Subcutaneous abdominal adipose tissue (tissue), 5 donors: ENCODE measurements around the gene FSTL4.

ENCODE experiments used
- H3K27ac ChIP-seq: one replicate; pipeline ENCODE4 v1.7.0; 2013; ENCODE audit warnings: low read depth, mild to moderate bottlenecking, inconsistent platforms, low read length, moderate library complexity
- H3K27me3 ChIP-seq, 5 donors: one replicate each; pipeline ENCODE4 v1.7.0; 2013; ENCODE audit warnings: low read length in 5 of 5, inconsistent platforms in 1 of 5; ENCODE audit not compliant: control insufficient read depth in 5 of 5, insufficient read depth in 4 of 5
- H3K36me3 ChIP-seq, 5 donors: one replicate each; pipeline ENCODE4 v1.7.0; 2013; ENCODE audit warnings: low read length in 5 of 5; ENCODE audit not compliant: control insufficient read depth in 5 of 5, insufficient read depth in 5 of 5
- H3K4me1 ChIP-seq, 5 donors: one replicate each; pipeline ENCODE4 v1.7.0; 2013; ENCODE audit warnings: low read length in 5 of 5, mild to moderate bottlenecking in 3 of 5, moderate library complexity in 1 of 5; ENCODE audit not compliant: control insufficient read depth in 5 of 5, insufficient read depth in 5 of 5
- H3K4me3 ChIP-seq, 5 donors: one replicate each; pipeline ENCODE4 v1.7.0; 2013; ENCODE audit warnings: low read length in 5 of 5, low read depth in 1 of 5
- H3K9ac ChIP-seq, 5 donors: one replicate each; pipeline ENCODE4 v1.7.0; 2013; ENCODE audit warnings: low read length in 5 of 5, mild to moderate bottlenecking in 4 of 5, moderate library complexity in 3 of 5
- H3K9me3 ChIP-seq, 5 donors: one replicate each; pipeline ENCODE4 v1.7.0; 2013; ENCODE audit warnings: low read length in 5 of 5; ENCODE audit not compliant: control insufficient read depth in 5 of 5
- donor health status: healthy.
- donor health status: healthy.
- donor health status: healthy.
- donor health status: healthy.
- donor health status: healthy.

The FSTL4 gene

DNA sequence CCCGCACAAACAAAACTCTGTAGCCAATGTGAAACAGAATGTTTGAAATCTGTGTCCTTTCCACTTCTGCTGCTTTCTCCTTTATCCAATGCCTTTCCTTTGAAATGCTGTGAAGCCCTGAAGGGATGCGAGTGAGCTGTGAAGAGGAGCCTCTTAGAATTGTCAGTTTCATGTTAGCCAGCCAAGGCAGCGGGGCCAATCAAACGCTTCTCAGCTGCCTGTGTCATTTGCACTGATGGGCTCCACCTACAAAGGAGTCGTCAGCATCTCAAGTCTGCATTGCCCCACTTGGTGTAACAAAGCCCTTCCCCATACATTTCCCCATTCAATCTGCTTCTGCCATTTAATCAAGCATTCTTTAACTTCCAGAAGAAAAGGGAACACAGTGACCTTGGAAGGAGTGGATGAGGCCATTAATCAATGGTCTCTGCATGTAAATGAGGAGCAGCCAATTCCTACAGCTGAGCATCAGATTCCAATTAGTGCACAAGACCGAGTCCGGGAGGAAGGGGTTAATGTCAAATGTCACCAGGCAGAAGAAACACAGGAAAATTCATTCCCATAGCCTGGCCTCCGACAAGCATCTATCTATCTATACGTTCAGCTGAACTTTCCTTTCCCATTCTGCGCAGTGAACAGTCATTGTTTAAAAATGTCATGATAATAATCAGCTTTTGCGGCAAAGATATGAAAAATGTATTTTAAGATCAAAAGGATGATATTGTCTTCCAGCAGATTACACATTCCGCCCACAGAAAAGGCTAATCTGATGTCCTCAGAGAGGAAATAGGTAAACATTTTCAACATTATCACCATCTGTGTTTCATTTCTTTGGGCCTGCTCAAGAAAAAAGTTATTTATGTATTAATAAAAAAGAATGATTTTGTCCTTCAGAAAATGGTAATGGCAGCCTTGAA lies 154.6 kb downstream of the FSTL4 start:
- H3K27ac ChIP-seq = no peak overlapping the region
- H3K27me3 ChIP-seq = no peaks in the 10 kb centered on the region
- H3K9me3 ChIP-seq = no peaks in the 10 kb centered on the region
- peaks cover 0 to 25% (median 22%) of the 10 kb centered on the region in 5 donors for H3K4me1 ChIP-seq
- H3K36me3 ChIP-seq = no peaks in the 10 kb centered on the region
- no peak overlapping the region for H3K9ac ChIP-seq
- H3K4me3 ChIP-seq = no peak overlapping the region

GRCh38 chr5:133456933-133457402 lies 155.4 kb downstream of the FSTL4 start:
- Histone ChIP-seq H3K9ac (no peak overlapping the region), H3K4me1 (peaks cover 0 to 25% (median 22%) of the 10 kb centered on the region in 5 donors), H3K27me3 (no peaks in the 10 kb centered on the region), H3K4me3 (no peak overlapping the region), H3K9me3 (no peaks in the 10 kb centered on the region), H3K27ac (no peak overlapping the region), H3K36me3 (no peaks in the 10 kb centered on the region)

GRCh38 chr5:133455676-133456075 lies 156.7 kb downstream of the FSTL4 start:
- Histone ChIP-seq H3K27ac (no peak overlapping the region), H3K36me3 (no peaks in the 10 kb centered on the region), H3K4me1 (peaks cover 0 to 25% (median 22%) of the 10 kb centered on the region in 5 donors), H3K4me3 (no peak overlapping the region), H3K9me3 (no peaks in the 10 kb centered on the region), H3K9ac (no peak overlapping the region), H3K27me3 (peaks cover 0 to 1% (median 0%) of the 10 kb centered on the region in 5 donors)

- H3K9me3 ChIP-seq = no peaks in the 10 kb centered on the region
- H3K27ac ChIP-seq = no peak overlapping the region
- no peaks in the 10 kb centered on the region for H3K36me3 ChIP-seq
- H3K9ac ChIP-seq = no peak overlapping the region
- H3K27me3 ChIP-seq = peaks cover 0 to 5% (median 3%) of the 10 kb centered on the region in 5 donors
- peaks cover 0 to 25% (median 22%) of the 10 kb centered on the region in 5 donors for H3K4me1 ChIP-seq
- no peak overlapping the region for H3K4me3 ChIP-seq
Observed at GRCh38 chr5:133454442-133454841, 157.9 kb downstream of the FSTL4 start.

GRCh38 chr5:133453831-133454230 lies 158.5 kb downstream of the FSTL4 start:
- Histone ChIP-seq H3K9me3 (no peaks in the 10 kb centered on the region), H3K27me3 (peaks cover 0 to 5% (median 3%) of the 10 kb centered on the region in 5 donors), H3K4me3 (no peak overlapping the region), H3K4me1 (peaks cover 0 to 25% (median 22%) of the 10 kb centered on the region in 5 donors), H3K9ac (no peak overlapping the region), H3K36me3 (no peaks in the 10 kb centered on the region), H3K27ac (no peak overlapping the region)

DNA sequence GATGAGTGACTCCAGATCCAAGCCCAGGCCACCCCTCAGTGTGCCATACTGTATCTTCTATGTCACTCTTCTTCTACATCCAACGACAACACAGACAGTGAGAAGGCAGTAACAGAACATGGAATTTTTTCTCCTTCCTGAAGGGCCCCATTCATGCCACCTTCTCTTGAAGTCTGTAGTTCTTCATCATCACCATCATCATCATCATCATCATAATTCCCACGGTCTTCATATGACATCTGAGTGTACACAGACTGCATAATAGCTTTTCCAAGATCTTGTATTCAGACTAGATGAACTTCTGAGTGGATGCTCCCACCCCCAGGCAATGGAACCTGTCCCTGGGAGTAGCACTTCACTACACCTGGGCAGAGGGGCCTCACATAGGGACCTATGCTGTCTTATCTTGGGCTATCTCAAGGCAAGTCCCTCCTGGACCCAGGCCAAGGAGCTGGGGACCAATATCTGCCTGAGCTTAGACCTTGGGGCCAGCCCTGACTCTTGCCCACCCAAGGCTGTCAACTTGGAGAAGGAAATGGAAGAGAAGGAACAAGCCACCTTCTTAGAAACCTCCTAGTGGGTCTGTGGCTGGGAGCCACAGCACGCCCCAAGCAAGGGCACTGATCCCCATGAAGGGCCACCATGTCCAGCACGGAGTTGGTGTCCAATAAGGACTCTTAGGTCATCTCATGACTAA lies 159.1 kb downstream of the FSTL4 start:
- Histone ChIP-seq H3K4me3 (no peak overlapping the region), H3K27me3 (peaks cover 0 to 5% (median 3%) of the 10 kb centered on the region in 5 donors), H3K4me1 (peaks cover 0 to 25% (median 22%) of the 10 kb centered on the region in 5 donors), H3K36me3 (no peaks in the 10 kb centered on the region), H3K9me3 (no peaks in the 10 kb centered on the region), H3K27ac (no peak overlapping the region), H3K9ac (no peak overlapping the region)

- no peak overlapping the region for H3K9ac ChIP-seq
Observed at GRCh38 chr5:133451926-133452325, 160.4 kb downstream of the FSTL4 start.

DNA sequence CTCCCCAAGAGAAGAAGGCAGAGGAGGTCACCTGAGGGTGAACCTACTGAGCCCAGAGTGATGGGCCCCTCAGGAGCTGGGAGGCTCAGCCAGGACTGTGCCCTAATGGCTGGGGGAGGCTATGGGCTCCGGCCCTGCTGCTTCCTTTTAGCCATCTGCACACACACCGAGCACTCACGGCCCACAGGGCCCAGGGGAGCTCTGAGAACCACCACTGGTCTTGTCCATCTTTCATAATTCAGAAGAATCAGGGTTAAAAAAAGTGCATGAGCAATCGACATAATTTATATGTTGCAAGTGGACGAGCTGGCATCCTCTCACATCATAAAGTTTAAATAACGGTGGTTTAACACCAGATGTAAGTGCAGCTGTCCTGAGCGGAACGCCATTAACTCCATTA lies 162.1 kb downstream of the FSTL4 start:
- Histone ChIP-seq H3K9me3 (no peaks in the 10 kb centered on the region), H3K27me3 (peaks cover 0 to 5% (median 5%) of the 10 kb centered on the region in 5 donors), H3K4me3 (no peak overlapping the region), H3K36me3 (no peaks in the 10 kb centered on the region), H3K27ac (no peak overlapping the region), H3K9ac (no peak overlapping the region), H3K4me1 (no peaks in the 10 kb centered on the region)

More at GRCh38 chr5:133451926-133452325, 160.4 kb downstream of the FSTL4 start:
- Histone ChIP-seq H3K4me3 (no peak overlapping the region), H3K27me3 (peaks cover 0 to 5% (median 5%) of the 10 kb centered on the region in 5 donors), H3K4me1 (peaks cover 0 to 15% (median 13%) of the 10 kb centered on the region in 5 donors), H3K27ac (no peak overlapping the region), H3K9me3 (no peaks in the 10 kb centered on the region), H3K36me3 (no peaks in the 10 kb centered on the region)

DNA sequence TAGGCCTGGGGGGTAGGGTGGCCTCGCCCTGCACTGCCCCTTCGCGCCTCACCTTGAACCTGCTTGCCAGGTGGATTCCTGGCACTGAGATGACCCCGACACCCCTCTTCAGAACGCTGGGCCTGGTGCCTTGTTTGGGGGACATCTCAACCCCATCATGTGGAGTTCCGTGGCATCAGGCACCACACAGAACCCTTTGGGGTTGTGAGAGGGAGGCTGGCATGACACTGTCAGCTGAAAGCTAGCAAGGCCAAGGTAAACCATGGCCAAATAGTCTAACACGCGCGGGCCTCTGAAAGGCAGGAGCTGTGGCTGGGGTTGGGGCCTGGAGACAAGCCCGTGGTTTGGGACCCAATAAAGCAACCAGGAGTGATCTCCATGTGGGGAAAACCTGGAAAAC lies 163.2 kb downstream of the FSTL4 start:
- Histone ChIP-seq H3K4me1 (no peaks in the 10 kb centered on the region), H3K9me3 (no peaks in the 10 kb centered on the region), H3K4me3 (no peak overlapping the region), H3K36me3 (no peaks in the 10 kb centered on the region), H3K27me3 (peaks cover 0 to 5% (median 5%) of the 10 kb centered on the region in 5 donors), H3K27ac (no peak overlapping the region), H3K9ac (no peak overlapping the region)

DNA sequence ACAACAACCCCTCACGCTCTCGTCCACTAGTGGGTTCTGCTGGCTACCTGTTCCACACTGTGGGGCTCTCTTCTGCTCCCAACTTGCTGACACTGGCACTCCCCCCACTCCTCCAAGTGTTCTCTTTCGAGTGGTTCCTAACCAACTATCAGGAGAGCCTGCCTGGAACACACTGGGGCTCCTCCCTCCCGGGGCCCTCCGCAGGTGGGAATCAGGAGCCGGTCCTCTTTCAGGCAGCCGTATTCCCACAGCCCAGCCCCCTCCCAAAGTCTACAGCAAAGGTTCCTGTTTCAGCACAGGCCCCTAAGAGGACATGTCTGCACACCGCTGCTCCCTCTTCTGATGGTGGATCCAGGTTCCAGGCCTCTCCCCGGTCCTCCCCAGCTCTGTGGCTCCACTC lies 165.9 kb downstream of the FSTL4 start:
- no peak overlapping the region for H3K9ac ChIP-seq
- no peak overlapping the region for H3K27ac ChIP-seq
- H3K4me1 ChIP-seq = no peaks in the 10 kb centered on the region
- H3K36me3 ChIP-seq = no peaks in the 10 kb centered on the region
- no peaks in the 10 kb centered on the region for H3K9me3 ChIP-seq
- no peak overlapping the region for H3K4me3 ChIP-seq
- H3K27me3 ChIP-seq = peaks cover 0 to 5% (median 5%) of the 10 kb centered on the region in 5 donors
